COR-L47 (cell line): ENCODE measurements around the gene WDR5.

Experiments used
- DNase-seq: peaks from one replicate; lab custom pipeline; 2025; lab: John Stamatoyannopoulos, UW

The WDR5 gene

DNA sequence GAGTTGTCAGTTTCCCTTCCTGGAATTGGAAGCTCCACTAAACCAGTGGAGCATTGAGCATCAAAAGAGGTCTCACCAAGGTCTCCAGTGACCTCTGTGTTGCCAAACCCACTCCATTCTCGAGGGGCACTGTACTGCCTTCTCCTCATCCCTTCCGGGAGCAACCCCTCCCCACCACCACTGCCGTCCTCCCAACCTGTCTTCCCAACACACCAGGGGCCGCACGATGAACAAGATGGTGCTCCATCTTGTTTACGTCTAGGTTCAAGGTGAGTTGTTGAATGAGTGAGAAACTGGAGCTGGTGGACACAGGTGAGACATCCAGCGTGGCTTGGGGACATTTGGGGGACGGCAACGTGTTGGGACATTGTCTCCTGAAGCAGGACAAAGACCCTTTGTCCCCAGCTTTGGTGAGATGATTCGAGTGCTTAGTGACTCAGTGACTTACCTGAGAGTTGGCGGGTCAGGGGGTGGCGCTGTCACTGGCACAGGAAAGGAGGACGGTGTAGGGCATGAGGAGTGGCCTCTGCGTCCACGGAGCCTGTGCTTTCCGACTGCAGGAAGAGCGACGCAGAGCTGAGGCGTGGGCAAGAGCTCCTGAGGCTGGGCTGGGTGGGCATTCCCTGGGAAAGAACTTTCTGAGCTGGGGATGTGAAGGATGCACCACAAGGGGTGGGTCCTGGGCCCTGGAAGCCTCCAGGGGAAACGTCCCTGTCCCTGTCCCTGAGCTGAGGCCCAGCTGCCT is 73.3 kb downstream of the WDR5 start:
- DNase-seq: no peak
